Prostate gland (tissue), 2 donors: ENCODE results near the gene KSR2. TPM values are rescaled to one million over a fixed set of nuclear protein-coding genes. Genes with fewer than 3 reads are reported as not detected.
"Not testable (repeated sequence)": the region's sequence is repeated elsewhere in the genome, so short reads cannot be mapped to it uniquely, and the experiment has no call there.

Source experiments
- DNase-seq: peaks from one replicate; pipeline ENCODE4 v3.0.0-alpha.2; 2019; ENCODE audit warnings: low spot score
- H3K27ac ChIP-seq, 2 donors: fragments of 200-600 bp; sonication (generic); 2 replicates each; pipeline ENCODE4 v1.5.1; 2017 to 2019
- H3K27me3 ChIP-seq: fragments of 200-600 bp; sonication (generic); replicated peaks from 2 replicates; pipeline ENCODE4 v1.5.1; 2019; ENCODE audit not compliant: insufficient read depth
- H3K36me3 ChIP-seq, 2 donors: fragments of 200-600 bp; sonication (generic); 1 replicate in 1 of 2; 2 replicates in 1 of 2; pipeline versions ENCODE4 v1.5.1 to v1.8.1; 2017 to 2019
- H3K4me1 ChIP-seq: fragments of 200-600 bp; sonication (generic); replicated peaks from 2 replicates; pipeline ENCODE4 v1.5.1; 2019
- H3K4me3 ChIP-seq, 2 donors: fragments of 200-600 bp; sonication (generic); 2 replicates each; pipeline ENCODE4 v1.5.1; 2017 to 2019
- H3K9me3 ChIP-seq: fragments of 200-600 bp; sonication (generic); 2 replicates; pipeline ENCODE4 v1.5.1; 2017
- POLR2A ChIP-seq: fragments of 450-650 bp; IDR thresholded peaks from one replicate; pipeline ENCODE4 v1.6.1; 2016; ENCODE audit warnings: antibody characterized with exemption, mild to moderate bottlenecking
- POLR2AphosphoS5 ChIP-seq: sonication (generic); formaldehyde crosslinking; IDR thresholded peaks from one replicate; pipeline ENCODE4 v1.6.1; 2017; ENCODE audit warnings: antibody characterized with exemption
- whole genome bisulfite sequencing: methylation state at CpG from one replicate; pipeline ENCODE4 v1.1.5; 2018; 5-methylcytosine and 5-hydroxymethylcytosine counted together
- intact Hi-C: fragments of 100-400 bp; cut with DNase I; formaldehyde crosslinking; loops from one replicate; pipeline ENCODE4 v1.14.2; 2022
- total RNA-seq, 2 donors: library from RNA; depleted of rRNA; stranded (reverse); fragments of >200 nt; gene quantifications; one replicate each; pipeline ENCODE4 v1.1.0, GENCODE V29; 2016
- TF ChIP-seq, protein P1 (sequence below), 4 experiments: fragments of 200-600 bp in 2 of 4; fragments of 450-650 bp in 2 of 4; sonication (generic) in 2 of 4; IDR thresholded peaks; 1 replicate in 3 of 4; 2 replicates in 1 of 4; pipeline ENCODE4 v1.5.1; 2016 to 2019; ENCODE audit warnings: antibody characterized with exemption in 4 of 4, mild to moderate bottlenecking in 2 of 4, moderate library complexity in 2 of 4

The KSR2 gene
- total RNA-seq, 2 donors from 2014 or later: 1.0 to 1.7 TPM

DNA sequence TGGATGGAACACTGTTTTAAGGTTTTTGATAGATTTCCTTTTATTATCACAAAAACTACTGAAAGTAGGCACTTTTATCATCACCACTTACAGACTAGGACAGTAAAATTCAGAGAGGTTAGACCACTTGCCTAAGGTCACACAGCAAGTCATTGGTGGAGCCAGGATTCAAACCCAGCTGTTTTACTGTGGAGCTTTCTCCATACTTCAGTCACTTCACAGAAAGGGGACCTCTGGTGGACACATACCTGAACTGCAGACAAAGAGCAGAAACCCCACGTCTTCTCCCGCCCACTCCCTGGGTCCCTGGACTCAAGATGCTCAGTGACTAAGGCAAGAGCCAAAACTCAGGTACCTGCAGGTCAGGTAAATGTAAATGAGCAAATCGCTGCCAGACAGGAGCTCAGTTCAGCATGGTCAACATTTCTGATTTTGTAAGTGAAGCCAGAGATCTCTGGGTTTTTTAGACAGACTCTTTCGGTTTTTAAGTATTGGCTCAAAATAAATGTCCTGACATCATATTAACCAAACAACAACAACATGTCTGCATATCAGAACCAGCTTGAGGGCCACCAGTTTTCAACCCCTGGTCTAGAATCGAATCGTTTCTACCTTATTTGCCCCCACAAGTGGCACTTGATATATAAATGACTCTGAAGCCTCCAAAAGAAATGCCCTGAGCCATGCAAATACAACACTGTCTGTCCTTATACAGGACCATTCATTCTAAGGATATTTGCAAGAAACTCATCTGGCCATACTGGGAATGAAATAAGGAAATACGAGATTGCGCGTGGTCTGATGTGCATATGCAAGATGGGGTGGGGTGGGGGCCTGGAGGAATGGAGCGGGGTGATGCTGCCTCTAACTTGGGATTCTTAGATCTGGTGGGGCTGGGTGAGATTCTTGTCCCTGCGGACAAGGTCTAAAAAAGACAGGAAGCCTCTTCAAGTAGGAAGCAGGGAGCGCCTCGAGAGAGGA lies 110.9 kb downstream of the KSR2 start:
- Histone ChIP-seq H3K9me3 (no peaks in the 10 kb centered on the region), H3K27ac (no peak overlapping the region), H3K4me3 (no peak overlapping the region), H3K4me1 (no peaks in the 10 kb centered on the region), H3K27me3 (no peaks in the 10 kb centered on the region), H3K36me3 (no peaks in the 10 kb centered on the region)
- no peak for DNase-seq
- TF ChIP-seq POLR2AphosphoS5 (no peak), POLR2A (no peak)
- TF ChIP-seq, protein P1, sequence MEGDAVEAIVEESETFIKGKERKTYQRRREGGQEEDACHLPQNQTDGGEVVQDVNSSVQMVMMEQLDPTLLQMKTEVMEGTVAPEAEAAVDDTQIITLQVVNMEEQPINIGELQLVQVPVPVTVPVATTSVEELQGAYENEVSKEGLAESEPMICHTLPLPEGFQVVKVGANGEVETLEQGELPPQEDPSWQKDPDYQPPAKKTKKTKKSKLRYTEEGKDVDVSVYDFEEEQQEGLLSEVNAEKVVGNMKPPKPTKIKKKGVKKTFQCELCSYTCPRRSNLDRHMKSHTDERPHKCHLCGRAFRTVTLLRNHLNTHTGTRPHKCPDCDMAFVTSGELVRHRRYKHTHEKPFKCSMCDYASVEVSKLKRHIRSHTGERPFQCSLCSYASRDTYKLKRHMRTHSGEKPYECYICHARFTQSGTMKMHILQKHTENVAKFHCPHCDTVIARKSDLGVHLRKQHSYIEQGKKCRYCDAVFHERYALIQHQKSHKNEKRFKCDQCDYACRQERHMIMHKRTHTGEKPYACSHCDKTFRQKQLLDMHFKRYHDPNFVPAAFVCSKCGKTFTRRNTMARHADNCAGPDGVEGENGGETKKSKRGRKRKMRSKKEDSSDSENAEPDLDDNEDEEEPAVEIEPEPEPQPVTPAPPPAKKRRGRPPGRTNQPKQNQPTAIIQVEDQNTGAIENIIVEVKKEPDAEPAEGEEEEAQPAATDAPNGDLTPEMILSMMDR (IDR thresholded peaks at IDR 0.05): peak in 3 of 4 experiments; percentile 12 to 48 (median 20)
- 75% methylated on average over 13 of the region's 13 CpGs for WGBS
- intact Hi-C loops: no loop called here

DNA sequence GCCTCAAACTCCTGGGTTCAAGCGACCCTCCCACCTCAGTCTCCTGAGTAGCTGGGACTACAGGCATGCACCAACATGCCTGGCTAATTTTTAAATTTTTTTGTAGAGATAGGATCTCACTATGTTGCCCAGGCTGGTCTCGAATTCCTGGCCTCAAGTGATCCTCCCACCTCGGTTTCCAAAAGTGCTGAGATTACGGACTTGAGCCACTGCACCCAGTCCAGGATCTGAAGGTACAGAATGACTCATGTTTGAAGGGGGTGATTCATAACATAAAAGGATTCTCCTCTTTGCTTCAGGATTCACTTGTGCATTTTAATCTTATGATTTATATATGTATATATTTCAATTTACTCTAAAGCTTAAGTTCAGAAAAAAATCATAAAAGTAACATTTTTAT lies 111.7 kb downstream of the KSR2 start:
- intact Hi-C loops: not testable (repeated sequence)

DNA sequence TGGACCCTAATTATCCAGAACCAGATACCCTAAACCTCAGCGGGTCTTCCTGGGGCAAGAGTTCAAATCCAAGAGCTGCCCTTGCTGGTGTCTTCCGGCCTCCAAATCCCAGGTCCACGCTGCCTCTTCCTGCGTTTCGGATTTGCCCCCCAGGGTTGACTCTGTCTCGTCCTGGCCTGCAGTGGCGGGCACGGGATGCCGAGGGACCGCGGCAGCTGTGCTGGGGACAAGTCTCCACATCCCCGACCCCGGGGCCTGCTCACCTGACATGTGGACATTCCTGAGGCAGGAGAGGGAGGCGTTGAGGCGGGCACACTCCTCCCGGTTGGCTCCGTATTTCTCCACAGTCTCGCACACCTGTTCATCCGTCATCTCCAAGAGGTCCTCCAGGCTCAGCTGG lies 113.6 kb downstream of the KSR2 start:
- intact Hi-C loops: no loop called here
- 87% methylated on average over 19 of the region's 19 CpGs for WGBS
- DNase-seq: no peak
- Histone ChIP-seq H3K27me3 (no peaks in the 10 kb centered on the region), H3K9me3 (no peaks in the 10 kb centered on the region), H3K4me1 (no peaks in the 10 kb centered on the region), H3K4me3 (no peak overlapping the region), H3K27ac (no peak overlapping the region), H3K36me3 (no peaks in the 10 kb centered on the region)
- TF ChIP-seq POLR2AphosphoS5 (no peak), POLR2A (no peak)
- TF ChIP-seq, protein P1 (IDR thresholded peaks at IDR 0.05): no peak

More for the DNA sequence above, 111.7 kb downstream of the KSR2 start:
- H3K4me1 ChIP-seq, H3K27ac ChIP-seq, H3K4me3 ChIP-seq, H3K9me3 ChIP-seq, H3K27me3 ChIP-seq, H3K36me3 ChIP-seq, DNase-seq: not testable (repeated sequence)
- WGBS: 31% methylated on average over 4 of the region's 4 CpGs

DNA sequence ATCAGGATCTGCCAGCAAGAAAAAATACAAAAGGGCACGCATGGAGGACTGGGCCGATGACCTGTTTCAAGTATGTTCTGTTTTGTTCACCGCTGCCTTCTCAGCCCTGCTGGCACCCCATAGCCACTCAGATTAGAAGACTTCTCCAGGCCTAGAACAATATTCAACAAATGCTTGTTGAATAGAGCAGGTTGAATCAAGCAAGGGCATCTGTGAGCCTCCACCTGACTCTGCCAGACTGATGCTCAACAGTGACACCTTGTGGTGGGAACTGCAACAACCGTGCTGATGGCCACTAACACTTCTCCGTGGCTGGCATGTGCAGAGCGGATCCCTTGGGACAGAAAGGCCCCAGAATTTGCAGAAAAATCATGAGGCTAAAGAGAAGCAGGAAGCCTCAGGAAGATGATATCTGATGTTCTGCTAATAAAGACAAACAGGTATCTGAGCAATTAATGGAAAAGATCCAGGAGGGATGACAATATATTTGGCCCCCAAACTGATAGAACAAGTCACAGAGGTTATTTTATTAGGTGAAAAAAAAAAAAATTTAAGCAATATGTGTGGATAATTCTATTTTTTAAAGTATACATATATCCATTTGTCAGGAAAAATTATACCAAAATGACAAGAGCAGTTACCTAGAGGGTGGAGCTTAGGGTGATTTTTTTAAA lies 114.3 kb downstream of the KSR2 start:
- Histone ChIP-seq H3K4me3 (no peak overlapping the region), H3K27ac (no peak overlapping the region), H3K9me3 (no peaks in the 10 kb centered on the region), H3K36me3 (no peaks in the 10 kb centered on the region), H3K4me1 (no peaks in the 10 kb centered on the region), H3K27me3 (no peaks in the 10 kb centered on the region)
- WGBS: 58% methylated on average over 6 of the region's 6 CpGs
- TF ChIP-seq POLR2AphosphoS5: no peak
- TF ChIP-seq, protein P1 (IDR thresholded peaks at IDR 0.05): peak in 3 of 4 experiments; percentile 47 to 60 (median 53)
- no peak for TF ChIP-seq POLR2A
- intact Hi-C loops: no loop called here
- peak; percentile 22 for DNase-seq

DNA sequence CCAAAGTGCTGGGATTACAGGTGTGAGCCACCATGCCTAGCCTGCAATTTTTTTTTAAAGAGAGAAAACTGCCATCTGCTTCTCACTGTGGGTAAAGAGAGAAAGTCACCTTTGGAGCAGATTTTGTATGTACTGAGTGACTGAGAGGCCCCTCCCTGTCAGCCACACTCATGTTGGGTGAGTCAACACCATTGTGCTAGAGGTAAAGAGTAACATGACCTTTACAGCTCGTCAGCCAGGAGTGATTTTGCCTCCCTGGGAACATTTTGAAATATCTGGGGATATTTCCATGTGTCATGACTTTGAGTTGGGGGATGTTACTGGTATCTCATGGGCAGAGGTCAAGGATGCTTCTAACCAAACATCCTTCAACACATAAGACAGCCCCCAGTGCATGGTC lies 115.2 kb downstream of the KSR2 start:
- WGBS: 27% methylated on average over 1 of the region's 1 CpG
- Histone ChIP-seq H3K4me3 (no peak overlapping the region), H3K27ac (no peak overlapping the region), H3K27me3 (no peaks in the 10 kb centered on the region), H3K36me3 (no peaks in the 10 kb centered on the region), H3K4me1 (no peaks in the 10 kb centered on the region), H3K9me3 (no peaks in the 10 kb centered on the region)
- intact Hi-C loops: no loop called here
- no peak for TF ChIP-seq POLR2A
- TF ChIP-seq, protein P1 (IDR thresholded peaks at IDR 0.05): no peak
- no peak for TF ChIP-seq POLR2AphosphoS5
- DNase-seq: peak; percentile 36
